HepG2 (cell line): ENCODE measurements around the gene PYGO2. TPM values are rescaled to one million over a fixed set of nuclear protein-coding genes. Genes with fewer than 3 reads are reported as not detected.

Experiments used
- ARID2 ChIP-seq: sonication (generic); formaldehyde crosslinking; IDR thresholded peaks from 2 replicates; pipeline ENCODE4 v1.8.1; 2022; ENCODE audit warnings: mild to moderate bottlenecking, missing genetic modification reagents, borderline replicate concordance
- ATF3 ChIP-seq: sonication (generic); formaldehyde crosslinking; IDR thresholded peaks from 2 replicates; pipeline ENCODE4 v1.4.0; 2020; ENCODE audit warnings: missing genetic modification reagents
- ATF7 ChIP-seq, 2 experiments: fragments of 450-650 bp in 1 of 2; sonication (generic) in 1 of 2; formaldehyde crosslinking in 1 of 2; IDR thresholded peaks; 2 replicates each; pipeline versions ENCODE4 v1.4.0 to v1.6.1; 2016 to 2020; ENCODE audit warnings: antibody characterized with exemption in 1 of 2, mild to moderate bottlenecking in 1 of 2, missing genetic modification reagents in 1 of 2
- CHCHD3 ChIP-seq: sonication (generic); formaldehyde crosslinking; IDR thresholded peaks from 2 replicates; pipeline ENCODE4 v1.8.0; 2022; ENCODE audit warnings: mild to moderate bottlenecking, missing genetic modification reagents, moderate library complexity
- ISL2 ChIP-seq: sonication (generic); formaldehyde crosslinking; IDR thresholded peaks from 2 replicates; pipeline ENCODE4 v1.5.0; 2020; ENCODE audit warnings: missing genetic modification reagents
- JARID2 ChIP-seq: sonication (generic); formaldehyde crosslinking; IDR thresholded peaks from 2 replicates; pipeline ENCODE4 v1.8.1; 2023; ENCODE audit warnings: missing genetic modification reagents, inconsistent platforms; ENCODE audit not compliant: insufficient replicate concordance
- KDM1A ChIP-seq: IDR thresholded peaks from 2 replicates; pipeline ENCODE4 v1.6.1; 2016; ENCODE audit warnings: missing compliant biosample characterization
- KDM5A ChIP-seq: fragments of 200-600 bp; sonication (generic); IDR thresholded peaks from 2 replicates; pipeline ENCODE4 v1.7.0; 2018; ENCODE audit warnings: antibody characterized with exemption, mild to moderate bottlenecking, low read length, borderline replicate concordance
- MLX ChIP-seq: IDR thresholded peaks from 2 replicates; pipeline ENCODE4 v1.6.1; 2016
- NFKB2 ChIP-seq: sonication (generic); formaldehyde crosslinking; IDR thresholded peaks from 2 replicates; pipeline ENCODE4 v1.4.0; 2020; ENCODE audit warnings: missing genetic modification reagents, borderline replicate concordance
- PITX1 ChIP-seq: sonication (generic); formaldehyde crosslinking; IDR thresholded peaks from 2 replicates; pipeline ENCODE4 v1.5.1; 2020; ENCODE audit warnings: mild to moderate bottlenecking, missing genetic modification reagents
- PRDM10 ChIP-seq: sonication (generic); formaldehyde crosslinking; IDR thresholded peaks from 2 replicates; pipeline ENCODE4 v1.4.0; 2020; ENCODE audit warnings: low read depth, missing genetic modification reagents
- RFX5 ChIP-seq: IDR thresholded peaks from 2 replicates; pipeline ENCODE4 v1.6.1; 2011; ENCODE audit warnings: low read depth, low read length, improper control_type of control experiment
- SUZ12 ChIP-seq: fragments of 150-350 bp; IDR thresholded peaks from 2 replicates; pipeline ENCODE4 v1.6.1; 2014; ENCODE audit warnings: low read depth, low read length
- ZFY ChIP-seq: sonication (generic); formaldehyde crosslinking; IDR thresholded peaks from 2 replicates; pipeline ENCODE4 v1.4.0; 2020; ENCODE audit warnings: missing genetic modification reagents
- ZNF224 ChIP-seq: sonication (generic); formaldehyde crosslinking; IDR thresholded peaks from 2 replicates; pipeline ENCODE4 v1.5.0; 2020; ENCODE audit warnings: mild to moderate bottlenecking, missing genetic modification reagents
- ZNF274 ChIP-seq: sonication (generic); formaldehyde crosslinking; IDR thresholded peaks from 2 replicates; pipeline ENCODE4 v1.5.1; 2020; ENCODE audit warnings: mild to moderate bottlenecking, missing genetic modification reagents
- ZNF513 ChIP-seq: sonication (generic); formaldehyde crosslinking; conservative IDR thresholded peaks from 2 replicates; pipeline ENCODE4 v1.5.0; 2020; ENCODE audit warnings: missing genetic modification reagents
- ZNF549 ChIP-seq: sonication (generic); formaldehyde crosslinking; IDR thresholded peaks from 2 replicates; pipeline ENCODE4 v1.5.0; 2020; ENCODE audit warnings: missing genetic modification reagents
- ZNF598 ChIP-seq: sonication (generic); formaldehyde crosslinking; IDR thresholded peaks from 2 replicates; pipeline ENCODE4 v1.5.1; 2020; ENCODE audit warnings: mild to moderate bottlenecking, missing genetic modification reagents, borderline replicate concordance
- ZSCAN9 ChIP-seq: IDR thresholded peaks from 2 replicates; pipeline ENCODE4 v1.6.1; 2016; ENCODE audit warnings: borderline replicate concordance
- polyA plus RNA-seq, 8 experiments: library from polyadenylated mRNA; depleted of rRNA in 3 of 8; stranded (reverse) in 7 of 8; unstranded in 1 of 8; fragments of >200 nt; fragmentation: Illumina TruSeq in 4 of 8; extraction: Trizol in 4 of 8; gene quantifications; 2 replicates each; pipeline versions ENCODE4 v1.2.1 to v1.2.3, GENCODE V29; 2011 to 2016; ENCODE audit warnings: low read depth in 4 of 8, missing spikeins in 1 of 8, mixed read lengths in 1 of 8; ENCODE audit not compliant: insufficient read depth in 1 of 8
- total RNA-seq, 5 experiments: library from RNA; depleted of rRNA; stranded (reverse); fragments of >200 nt; fragmentation: Illumina TruSeq; extraction: Trizol; gene quantifications; 2 replicates each; pipeline ENCODE4 v1.2.3, GENCODE V29; 2016; ENCODE audit warnings: low read depth in 1 of 5
- TF ChIP-seq, protein P1 (sequence below): sonication (generic); formaldehyde crosslinking; IDR thresholded peaks from 2 replicates; pipeline ENCODE4 v1.8.1; 2023; ENCODE audit warnings: mild to moderate bottlenecking, moderate library complexity, missing genetic modification reagents

PYGO2 gene
- total and polyA plus RNA-seq, 2 of the 13 experiments (the other 11 are each of a cell fraction or from before 2014, with no cell fraction given) = 20.3 to 21.8 TPM

DNA sequence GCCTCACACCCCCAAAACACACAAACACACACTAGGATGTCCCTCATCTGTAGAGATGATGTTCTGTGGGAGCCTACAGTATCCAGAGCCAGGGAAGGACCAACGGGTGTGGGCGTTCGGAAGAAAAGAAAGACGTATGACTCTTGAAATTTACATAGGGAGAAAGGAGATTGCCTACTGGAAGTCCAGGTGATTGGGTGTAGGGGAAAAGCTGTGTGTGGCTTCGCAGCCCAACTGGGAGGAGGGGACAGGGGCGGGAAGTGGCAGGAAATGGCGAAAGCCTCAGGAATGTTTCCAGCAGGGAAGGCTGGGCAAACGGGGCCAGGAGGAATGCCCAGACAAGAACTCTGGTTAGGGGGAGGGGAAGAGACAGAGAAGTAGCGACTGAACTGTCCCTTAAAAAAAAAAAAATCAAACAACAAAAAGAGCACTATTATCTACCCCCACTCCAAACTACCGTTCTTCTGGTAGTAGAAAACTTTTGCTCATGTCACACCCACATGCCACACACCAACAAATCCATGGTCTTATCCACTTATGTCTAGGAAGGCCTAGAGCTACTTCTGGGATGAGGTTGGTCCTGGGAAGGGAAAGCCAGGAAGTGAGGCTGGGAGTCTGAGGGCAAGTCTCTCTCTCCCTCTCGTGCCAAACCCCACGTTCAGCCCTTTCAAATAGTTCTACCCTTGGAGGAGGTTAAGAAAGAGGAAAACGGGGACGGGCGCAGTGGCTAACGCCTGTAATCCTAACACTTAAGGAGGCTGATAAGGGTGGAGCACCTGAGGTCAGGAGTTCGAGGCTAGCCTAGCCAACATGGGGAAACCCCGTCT lies 11.1 kb upstream of the PYGO2 start (continued):
- TF ChIP-seq ZFY (peak; percentile 39), ZNF274 (0 out of 2 replicates have a peak, but pooled peaks have one; percentile 32), PITX1 (peak; percentile 64; the same call in 1 of the 2 replicates), ZNF549 (CRISPR knock-in tag) (no peak), ZNF598 (CRISPR knock-in tag) (peak; percentile 38; the same call in 1 of the 2 replicates), ISL2 (CRISPR knock-in tag) (peak; percentile 33; the same call in 1 of the 2 replicates), ZNF513 (no peak), ZSCAN9 (peak; percentile 66; the same call in 1 of the 2 replicates), JARID2 (CRISPR knock-in tag) (no peak), ARID2 (CRISPR knock-in tag) (no peak), NFKB2 (CRISPR knock-in tag) (no peak), CHCHD3 (CRISPR knock-in tag) (no peak), PRDM10 (CRISPR knock-in tag) (peak; percentile 84), RFX5 (no peak), MLX (CRISPR knock-in tag) (peak; percentile 16; the same call in 1 of the 2 replicates), SUZ12 (no peak), ATF3 (no peak), ATF7 (IDR thresholded peaks at IDR 0.05) (no peak), ATF7 (CRISPR knock-in tag; IDR thresholded peaks at IDR 0.05) (no peak), KDM5A (no peak), KDM1A (CRISPR knock-in tag) (0 out of 2 replicates have a peak, but pooled peaks have one; percentile 6), ZNF224 (CRISPR knock-in tag) (no peak)
- TF ChIP-seq, protein P1, sequence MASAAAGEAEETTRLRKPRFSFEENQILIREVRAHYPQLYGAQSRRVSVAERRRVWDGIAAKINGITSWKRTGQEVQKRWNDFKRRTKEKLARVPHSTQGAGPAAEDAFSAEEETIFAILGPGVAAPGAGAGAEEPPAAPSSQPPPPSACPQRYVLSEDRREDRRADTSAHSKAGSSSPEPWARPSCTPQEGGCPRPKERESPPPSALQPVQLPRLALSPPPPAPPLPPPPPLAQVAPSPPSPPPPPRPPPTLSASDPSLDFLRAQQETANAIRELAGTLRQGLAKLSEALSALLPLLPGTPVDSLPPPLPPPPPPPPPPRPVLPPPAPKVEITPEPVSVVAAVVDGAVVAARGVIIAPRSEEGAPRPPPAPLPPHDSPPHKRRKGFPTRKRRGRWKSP (CRISPR knock-in tag) = peak; percentile 62; the same call in 1 of the 2 replicates
